Fibroblast of peridontal ligament (primary cell): ENCODE measurements around the gene ZDHHC8.

ENCODE experiments used
- DNase-seq: peaks from one replicate; pipeline ENCODE4 v3.0.0-alpha.2; 2010; ENCODE audit errors: extremely low read depth

The ZDHHC8 gene

GRCh38 chr22:20194681-20195593, 63.3 kb downstream of the ZDHHC8 start:
- DNase-seq, result no peak

GRCh38 chr22:20196094-20196842, 64.7 kb downstream of the ZDHHC8 start:
- DNase-seq, result no peak
